ENCODE data around the gene CES3.

- peak; percentile 72 to 88 (median 82) for TF ChIP-seq CTCF (IDR thresholded peaks at IDR 0.05)
- no peak for TF ChIP-seq POLR2A (IDR thresholded peaks at IDR 0.05)
These were observed 6.9 kb upstream of the CES3 start for GRCh38 chr16:66954097-66954659.
